Measurements from ENCODE around the gene E4F1.
"Not testable (repeated sequence)": the region's sequence is repeated elsewhere in the genome, so short reads cannot be mapped to it uniquely, and the experiment has no call there.

E4F1 gene

DNA sequence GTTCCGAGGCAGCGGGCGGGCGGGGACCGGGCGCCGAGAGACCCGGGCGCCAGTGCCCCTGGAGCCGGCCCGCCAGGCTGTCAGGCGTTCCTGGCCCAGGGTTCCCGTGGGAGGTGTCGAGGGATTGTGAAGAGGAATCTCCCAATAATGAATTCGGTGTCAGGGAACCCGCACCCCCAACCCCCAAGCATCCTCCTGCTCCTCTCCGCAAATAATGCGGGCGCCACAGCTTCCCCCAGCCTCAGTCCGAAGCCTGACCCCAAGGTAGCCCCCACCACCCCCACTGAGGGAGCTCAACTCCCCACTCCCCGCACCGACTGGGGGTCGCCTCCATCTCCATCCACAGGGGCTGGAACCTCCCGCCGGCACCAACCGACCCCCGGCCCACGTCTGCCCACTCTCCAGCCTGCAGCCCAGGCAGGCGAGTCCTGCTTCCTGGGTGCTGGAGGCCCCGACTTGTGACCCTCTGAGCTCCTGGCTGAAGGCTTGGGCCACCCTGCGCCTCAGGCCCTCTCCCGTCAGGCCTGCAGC is 26.3 kb upstream of the E4F1 start:
- Histone ChIP-seq H3K9ac (ENCODE audit: low read depth in 1 of 2, low read length in 2 of 2) (no peak overlapping the region), H3K9me3 (ENCODE audit: control insufficient read depth in 1 of 2, low read length in 2 of 2) (no peaks in the 10 kb centered on the region), H3K4me3 (ENCODE audit: low read depth in 1 of 2, low read length in 2 of 2) (no peak overlapping the region), H3K27ac (ENCODE audit: low read depth, low read length) (no peak overlapping the region), H3K36me3 (ENCODE audit: control insufficient read depth in 1 of 2, insufficient read depth in 2 of 2, low read length in 2 of 2) (no peaks in the 10 kb centered on the region), H3K4me1 (ENCODE audit: control insufficient read depth in 1 of 2, insufficient read depth in 2 of 2, low read length in 2 of 2) (peaks cover 0 to 12% of the 10 kb centered on the region in 2 donors), H3K27me3 (ENCODE audit: control insufficient read depth in 1 of 2, insufficient read depth in 2 of 2, low read length in 2 of 2) (peaks cover 41 to 43% of the 10 kb centered on the region in 2 donors)

DNA sequence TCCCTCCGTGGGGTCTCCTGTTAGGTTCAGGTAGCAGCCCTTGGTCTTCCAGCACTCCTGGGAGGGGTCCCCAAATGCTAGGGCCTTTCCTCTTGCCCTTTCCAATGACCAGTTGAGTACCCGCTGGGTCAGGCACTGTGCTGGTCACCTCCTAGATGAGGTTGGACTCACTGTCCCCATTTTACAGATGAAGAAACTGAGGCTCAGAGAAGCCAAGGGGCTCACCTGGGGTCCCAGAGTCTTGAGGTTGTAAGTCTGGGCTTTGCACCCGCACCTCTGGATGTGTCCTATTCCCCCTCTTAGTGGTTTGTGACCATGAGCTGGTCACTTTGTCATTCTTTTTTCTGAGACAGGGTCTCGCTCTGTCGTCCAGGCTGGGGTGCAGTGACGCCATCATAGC is 25.6 kb upstream of the E4F1 start:
- Histone ChIP-seq H3K4me3 (ENCODE audit: low read depth in 1 of 2, low read length in 2 of 2) (no peak overlapping the region), H3K9ac (ENCODE audit: low read depth in 1 of 2, low read length in 2 of 2) (no peak overlapping the region), H3K27me3 (ENCODE audit: control insufficient read depth in 1 of 2, insufficient read depth in 2 of 2, low read length in 2 of 2) (peaks cover 41 to 43% of the 10 kb centered on the region in 2 donors), H3K9me3 (ENCODE audit: control insufficient read depth in 1 of 2, low read length in 2 of 2) (no peaks in the 10 kb centered on the region), H3K27ac (ENCODE audit: low read depth, low read length) (no peak overlapping the region), H3K36me3 (ENCODE audit: control insufficient read depth in 1 of 2, insufficient read depth in 2 of 2, low read length in 2 of 2) (no peaks in the 10 kb centered on the region), H3K4me1 (ENCODE audit: control insufficient read depth in 1 of 2, insufficient read depth in 2 of 2, low read length in 2 of 2) (peaks cover 0 to 12% of the 10 kb centered on the region in 2 donors)

DNA sequence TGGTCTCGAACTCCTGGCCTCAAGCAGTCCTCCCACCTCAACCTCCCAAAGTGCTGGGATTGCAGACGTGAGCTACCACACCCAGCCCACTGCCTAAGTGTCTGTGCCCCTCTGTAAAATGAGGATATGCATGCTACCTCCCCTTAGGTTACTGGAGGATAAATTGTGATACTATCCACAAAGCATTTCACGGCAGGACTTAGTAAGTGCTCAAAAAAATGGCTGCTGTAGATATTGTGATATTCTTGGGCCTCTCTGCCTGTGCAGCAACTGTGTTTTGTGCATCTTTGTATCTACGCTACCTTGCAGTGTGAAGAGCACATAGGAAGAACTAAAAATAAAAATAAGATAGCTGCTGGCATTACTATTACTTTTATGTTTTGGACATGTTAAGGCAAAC is 25.1 kb upstream of the E4F1 start:
- no peaks in the 10 kb centered on the region for H3K36me3 ChIP-seq (ENCODE audit: control insufficient read depth in 1 of 2, insufficient read depth in 2 of 2, low read length in 2 of 2)
- H3K9ac ChIP-seq (ENCODE audit: low read depth in 1 of 2, low read length in 2 of 2) = no peak overlapping the region
- H3K27me3 ChIP-seq (ENCODE audit: control insufficient read depth in 1 of 2, insufficient read depth in 2 of 2, low read length in 2 of 2) = peaks cover 41 to 43% of the 10 kb centered on the region in 2 donors
- H3K9me3 ChIP-seq (ENCODE audit: control insufficient read depth in 1 of 2, low read length in 2 of 2) = no peaks in the 10 kb centered on the region
- H3K4me1 ChIP-seq (ENCODE audit: control insufficient read depth in 1 of 2, insufficient read depth in 2 of 2, low read length in 2 of 2) = peaks cover 0 to 12% of the 10 kb centered on the region in 2 donors
- H3K27ac ChIP-seq (ENCODE audit: low read depth, low read length) = no peak overlapping the region
- no peak overlapping the region for H3K4me3 ChIP-seq (ENCODE audit: low read depth in 1 of 2, low read length in 2 of 2)

DNA sequence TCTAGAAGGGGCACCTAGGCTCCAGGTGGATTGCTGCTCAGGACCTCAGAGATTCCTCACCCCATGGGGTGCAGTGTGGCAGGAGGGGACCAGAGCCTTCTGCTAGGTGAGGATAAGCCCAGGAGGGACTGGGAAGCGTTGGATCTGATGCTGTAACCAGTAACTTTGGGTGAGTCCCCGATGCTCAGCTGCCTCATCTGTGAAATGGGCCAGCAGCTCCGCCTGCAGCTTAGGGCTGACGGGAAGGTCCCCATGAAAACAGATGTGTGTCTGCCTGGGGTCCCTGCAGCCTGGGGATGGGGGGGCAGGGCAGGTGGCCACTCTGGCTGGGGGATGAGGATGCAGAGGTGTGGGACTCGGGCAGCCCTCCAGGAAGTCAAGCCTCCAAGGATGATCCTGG is 24.3 kb upstream of the E4F1 start:
- Histone ChIP-seq H3K27ac (ENCODE audit: low read depth, low read length) (no peak overlapping the region), H3K4me3 (ENCODE audit: low read depth in 1 of 2, low read length in 2 of 2) (no peak overlapping the region), H3K9ac (ENCODE audit: low read depth in 1 of 2, low read length in 2 of 2) (no peak overlapping the region), H3K9me3 (ENCODE audit: control insufficient read depth in 1 of 2, low read length in 2 of 2) (no peaks in the 10 kb centered on the region), H3K4me1 (ENCODE audit: control insufficient read depth in 1 of 2, insufficient read depth in 2 of 2, low read length in 2 of 2) (peaks cover 0 to 12% of the 10 kb centered on the region in 2 donors), H3K36me3 (ENCODE audit: control insufficient read depth in 1 of 2, insufficient read depth in 2 of 2, low read length in 2 of 2) (no peaks in the 10 kb centered on the region), H3K27me3 (ENCODE audit: control insufficient read depth in 1 of 2, insufficient read depth in 2 of 2, low read length in 2 of 2) (peaks cover 37 to 43% of the 10 kb centered on the region in 2 donors)

DNA sequence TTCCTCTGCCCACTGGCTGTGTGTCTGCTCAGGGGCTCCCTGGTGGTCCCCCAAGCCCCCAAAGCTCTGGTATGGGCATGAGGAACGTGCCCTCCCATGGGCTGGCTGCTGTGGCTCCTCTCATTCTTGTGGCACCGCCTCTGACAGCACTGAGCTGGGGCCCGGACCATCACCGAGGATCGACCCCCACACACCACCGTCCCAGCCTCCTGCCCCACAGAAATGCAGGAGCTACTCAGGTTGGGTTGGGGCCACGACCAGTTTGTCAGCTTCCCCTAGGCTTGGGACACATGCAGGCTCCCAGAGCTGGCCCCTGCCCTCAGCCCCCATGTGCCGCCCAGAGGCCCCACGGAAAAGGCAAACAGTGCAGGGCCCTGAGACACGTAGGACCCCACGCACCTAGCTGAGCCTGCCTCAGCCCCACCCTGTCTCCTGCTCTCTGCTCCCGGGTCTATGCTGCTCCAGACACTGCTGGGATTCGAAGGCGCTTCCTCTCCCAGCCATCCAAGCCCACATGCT is 23.7 kb upstream of the E4F1 start:
- Histone ChIP-seq H3K27me3 (ENCODE audit: control insufficient read depth in 1 of 2, insufficient read depth in 2 of 2, low read length in 2 of 2) (peaks cover 32 to 37% of the 10 kb centered on the region in 2 donors), H3K4me1 (ENCODE audit: control insufficient read depth in 1 of 2, insufficient read depth in 2 of 2, low read length in 2 of 2) (peaks cover 2 to 13% of the 10 kb centered on the region in 2 donors), H3K27ac (ENCODE audit: low read depth, low read length) (no peak overlapping the region), H3K36me3 (ENCODE audit: control insufficient read depth in 1 of 2, insufficient read depth in 2 of 2, low read length in 2 of 2) (no peaks in the 10 kb centered on the region), H3K9me3 (ENCODE audit: control insufficient read depth in 1 of 2, low read length in 2 of 2) (no peaks in the 10 kb centered on the region), H3K9ac (ENCODE audit: low read depth in 1 of 2, low read length in 2 of 2) (no peak overlapping the region), H3K4me3 (ENCODE audit: low read depth in 1 of 2, low read length in 2 of 2) (no peak overlapping the region)

DNA sequence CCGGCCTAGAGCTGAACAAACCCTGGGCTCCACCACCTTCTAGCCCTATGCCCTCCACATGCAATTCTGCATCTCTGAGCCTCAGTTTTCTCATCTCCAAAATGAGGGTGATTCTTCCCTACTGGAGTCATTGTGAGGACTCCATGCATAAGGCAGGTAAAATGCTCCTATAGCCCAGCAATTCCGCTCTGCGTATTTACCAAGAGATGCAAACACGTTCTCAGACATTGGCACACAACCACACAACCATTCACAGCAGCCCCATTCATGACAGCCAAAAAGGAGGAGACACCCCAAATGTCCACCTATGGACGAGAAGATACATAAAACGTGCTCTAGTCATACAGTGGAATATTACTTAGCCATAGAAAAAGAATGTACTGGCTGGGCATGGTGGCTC is 23.1 kb upstream of the E4F1 start:
- H3K27ac ChIP-seq (ENCODE audit: low read depth, low read length) = no peak overlapping the region
- no peaks in the 10 kb centered on the region for H3K36me3 ChIP-seq (ENCODE audit: control insufficient read depth in 1 of 2, insufficient read depth in 2 of 2, low read length in 2 of 2)
- no peak overlapping the region for H3K9ac ChIP-seq (ENCODE audit: low read depth in 1 of 2, low read length in 2 of 2)
- peaks cover 4 to 8% of the 10 kb centered on the region in 2 donors for H3K4me1 ChIP-seq (ENCODE audit: control insufficient read depth in 1 of 2, insufficient read depth in 2 of 2, low read length in 2 of 2)
- H3K9me3 ChIP-seq (ENCODE audit: control insufficient read depth in 1 of 2, low read length in 2 of 2) = no peaks in the 10 kb centered on the region
- H3K27me3 ChIP-seq (ENCODE audit: control insufficient read depth in 1 of 2, insufficient read depth in 2 of 2, low read length in 2 of 2) = peaks cover 25 to 30% of the 10 kb centered on the region in 2 donors
- no peak overlapping the region for H3K4me3 ChIP-seq (ENCODE audit: low read depth in 1 of 2, low read length in 2 of 2)

DNA sequence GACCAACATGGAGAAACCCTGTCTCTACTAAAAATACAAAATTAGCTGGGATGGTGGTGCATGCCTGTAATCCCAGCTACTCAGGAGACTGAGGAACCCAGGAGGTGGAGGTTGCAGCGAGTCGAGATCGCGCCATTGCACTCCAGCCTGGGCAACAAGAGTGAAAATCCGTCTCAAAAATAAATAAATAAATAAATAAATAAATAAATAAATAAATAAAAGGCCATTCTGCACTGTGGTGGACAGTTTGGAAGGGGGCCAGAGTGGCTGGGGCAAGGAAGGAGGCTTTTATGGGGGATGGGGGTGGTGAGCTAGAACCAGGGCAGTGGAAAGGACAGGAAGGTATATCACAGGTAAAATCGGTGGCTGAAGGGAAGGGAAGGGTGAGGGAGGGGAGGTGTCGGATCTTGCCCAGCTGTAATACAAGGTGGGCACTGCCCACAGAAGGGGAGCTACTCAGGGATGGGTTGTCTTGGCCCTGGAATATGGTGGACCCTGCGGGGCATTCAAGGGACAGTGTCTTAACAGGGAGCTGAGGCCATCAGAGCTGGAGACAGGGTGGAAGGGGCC is 20.2 kb upstream of the E4F1 start:
- H3K9ac ChIP-seq (ENCODE audit: low read depth in 1 of 2, low read length in 2 of 2); H3K27ac ChIP-seq (ENCODE audit: low read depth, low read length); H3K9me3 ChIP-seq (ENCODE audit: control insufficient read depth in 1 of 2, low read length in 2 of 2); H3K4me3 ChIP-seq (ENCODE audit: low read depth in 1 of 2, low read length in 2 of 2): not testable (repeated sequence)
- peaks cover 8 to 15% of the 10 kb centered on the region in 2 donors for H3K27me3 ChIP-seq (ENCODE audit: control insufficient read depth in 1 of 2, insufficient read depth in 2 of 2, low read length in 2 of 2)
- H3K4me1 ChIP-seq (ENCODE audit: control insufficient read depth in 1 of 2, insufficient read depth in 2 of 2, low read length in 2 of 2) = peaks cover 11 to 20% of the 10 kb centered on the region in 2 donors
- peaks cover 7 to 12% of the 10 kb centered on the region in 2 donors for H3K36me3 ChIP-seq (ENCODE audit: control insufficient read depth in 1 of 2, insufficient read depth in 2 of 2, low read length in 2 of 2)

DNA sequence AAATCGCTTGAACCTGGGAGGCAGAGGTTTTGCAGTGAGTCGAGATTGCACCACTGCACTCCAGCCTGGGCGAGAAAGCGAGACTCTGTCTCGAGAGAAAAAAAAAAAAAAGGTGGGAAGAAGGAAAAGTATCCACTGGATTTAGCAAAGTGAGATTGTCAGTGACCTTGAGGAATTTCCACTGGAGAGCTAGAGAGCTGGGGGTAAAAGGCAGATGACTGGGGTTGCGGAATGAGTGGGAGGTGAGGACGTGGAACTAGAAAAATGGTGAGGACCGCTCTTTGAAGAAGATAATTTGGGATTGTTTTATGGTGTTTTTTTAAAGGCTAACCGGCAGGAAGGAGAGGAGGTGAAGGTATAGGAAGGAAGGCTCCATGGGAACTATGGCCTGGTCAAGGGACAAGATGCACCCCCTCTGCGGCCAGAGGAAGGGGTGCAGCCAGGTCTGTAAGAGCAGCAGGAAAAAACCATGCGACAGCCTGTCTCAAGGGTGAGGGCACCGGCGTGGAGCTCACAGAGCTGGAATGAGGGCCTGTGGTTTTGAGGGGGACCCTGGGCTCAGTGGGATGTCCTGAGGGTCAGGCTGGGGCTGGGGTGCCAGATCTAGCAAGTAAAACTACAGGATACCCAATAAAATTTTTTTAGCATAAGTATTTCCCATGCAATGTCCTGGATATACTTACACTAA is 18.8 kb upstream of the E4F1 start:
- no peaks in the 10 kb centered on the region for H3K9me3 ChIP-seq (ENCODE audit: control insufficient read depth in 1 of 2, low read length in 2 of 2)
- peaks cover 11 to 20% of the 10 kb centered on the region in 2 donors for H3K4me1 ChIP-seq (ENCODE audit: control insufficient read depth in 1 of 2, insufficient read depth in 2 of 2, low read length in 2 of 2)
- H3K9ac ChIP-seq (ENCODE audit: low read depth in 1 of 2, low read length in 2 of 2) = peak overlapping the region; percentile 74 to 75
- H3K36me3 ChIP-seq (ENCODE audit: control insufficient read depth in 1 of 2, insufficient read depth in 2 of 2, low read length in 2 of 2) = peaks cover 16 to 24% of the 10 kb centered on the region in 2 donors
- H3K27me3 ChIP-seq (ENCODE audit: control insufficient read depth in 1 of 2, insufficient read depth in 2 of 2, low read length in 2 of 2) = peaks cover 0 to 8% of the 10 kb centered on the region in 2 donors
- peak overlapping the region; percentile 89 to 92 for H3K4me3 ChIP-seq (ENCODE audit: low read depth in 1 of 2, low read length in 2 of 2)
- H3K27ac ChIP-seq (ENCODE audit: low read depth, low read length) = peak overlapping the region; percentile 77

DNA sequence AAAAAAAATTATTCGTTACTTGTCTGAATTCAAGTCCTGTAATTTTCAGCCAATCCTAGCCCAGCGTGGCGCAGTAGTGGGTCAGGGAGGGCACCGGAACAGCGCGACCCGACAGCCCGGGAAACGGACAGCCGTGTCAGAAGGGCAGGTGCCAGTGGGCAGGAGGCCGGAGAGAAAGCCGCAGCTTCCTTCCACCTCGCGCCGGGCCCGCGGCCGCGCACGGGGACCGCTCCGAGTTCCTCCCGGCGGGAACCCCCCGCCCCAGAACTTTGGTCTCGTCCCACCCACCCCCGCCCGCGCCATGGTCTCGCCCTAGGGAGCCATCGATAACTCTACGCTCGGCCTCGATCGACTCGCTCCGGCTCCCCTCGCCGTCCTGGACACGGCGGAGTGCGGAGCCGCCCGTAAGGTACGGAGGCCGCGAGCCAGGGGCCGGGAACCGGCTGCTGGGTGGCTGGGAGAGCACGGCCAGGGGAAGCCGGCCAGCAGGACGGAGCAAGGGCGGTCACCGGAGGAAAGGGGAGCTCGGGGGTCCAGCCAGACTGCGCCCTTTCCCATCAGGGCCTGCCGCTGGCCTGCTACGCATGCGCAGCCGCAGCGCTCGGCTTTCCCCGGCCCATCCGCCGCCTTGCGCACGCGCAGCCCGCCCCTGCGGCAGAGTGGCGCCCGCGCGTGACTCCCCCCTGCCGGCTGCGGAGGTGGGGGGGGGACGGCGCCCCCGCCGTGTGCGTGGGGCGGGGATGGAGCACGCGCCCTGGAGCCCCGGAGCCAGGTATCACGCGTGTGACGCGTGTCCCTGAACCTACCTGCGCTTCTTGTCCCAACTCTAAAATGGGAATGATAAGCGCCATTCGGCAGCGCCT is 18.1 kb upstream of the E4F1 start, which contains the start of gene MLST8:
Gene MLST8 (plus strand): TSS at position 351 of the 863 bp plus-strand sequence. CDS start 632 bp downstream, outside the sequence.
- Histone ChIP-seq H3K4me1 (ENCODE audit: control insufficient read depth in 1 of 2, insufficient read depth in 2 of 2, low read length in 2 of 2) (peaks cover 11 to 20% of the 10 kb centered on the region in 2 donors), H3K9me3 (ENCODE audit: control insufficient read depth in 1 of 2, low read length in 2 of 2) (no peaks in the 10 kb centered on the region), H3K36me3 (ENCODE audit: control insufficient read depth in 1 of 2, insufficient read depth in 2 of 2, low read length in 2 of 2) (peaks cover 16 to 27% of the 10 kb centered on the region in 2 donors), H3K27ac (ENCODE audit: low read depth, low read length) (peak within 1 kb of the TSS; percentile 91), H3K9ac (ENCODE audit: low read depth in 1 of 2, low read length in 2 of 2) (peak within 1 kb of the TSS; percentile 74 to 92), H3K27me3 (ENCODE audit: control insufficient read depth in 1 of 2, insufficient read depth in 2 of 2, low read length in 2 of 2) (peaks cover 0 to under 1% of the 10 kb centered on the region in 2 donors), H3K4me3 (ENCODE audit: low read depth in 1 of 2, low read length in 2 of 2) (peak within 1 kb of the TSS; percentile 89 to 92)
